ENCODE measurements around the gene CAD. TPM values are rescaled to one million over a fixed set of nuclear protein-coding genes. Genes with fewer than 3 reads are reported as not detected.

Gene CAD
- total and polyA plus RNA-seq, 2 donors (not counting 3 experiments of a cell fraction or from before 2014, with no cell fraction given): 60.3 to 91.4 TPM

DNA sequence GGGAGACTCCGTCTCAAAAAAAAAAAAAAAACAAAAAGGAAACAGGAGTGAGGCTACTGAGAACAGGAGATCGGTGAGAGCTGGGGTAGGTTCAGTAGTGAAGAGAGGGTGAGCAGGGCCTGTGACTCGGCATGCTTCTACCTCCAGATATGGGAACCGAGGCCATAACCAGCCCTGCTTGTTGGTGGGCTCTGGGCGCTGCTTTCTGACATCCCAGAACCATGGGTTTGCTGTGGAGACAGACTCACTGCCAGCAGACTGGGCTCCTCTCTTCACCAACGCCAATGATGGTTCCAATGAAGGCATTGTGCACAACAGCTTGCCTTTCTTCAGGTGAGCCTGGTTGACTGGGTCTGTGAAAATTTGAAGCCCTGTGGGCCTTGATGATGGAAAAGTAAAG is 6.2 kb downstream of the CAD start:
- Histone ChIP-seq H3K27me3 (ENCODE audit: control insufficient read depth in 2 of 2, insufficient read depth in 2 of 2, low read length in 2 of 2) (no peaks in the 10 kb centered on the region), H3K79me2 (ENCODE audit: control insufficient read depth, insufficient read depth, low read length) (peaks cover 13% of the 10 kb centered on the region), H3K9me1 (replicated peaks; ENCODE audit: control insufficient read depth, extremely low read depth, insufficient read depth, low read length) (no peaks in the 10 kb centered on the region), H3K9ac (replicated peaks; ENCODE audit: extremely low read depth, insufficient read depth, low read length) (no peak overlapping the region), H3K36me3 (ENCODE audit: control insufficient read depth in 2 of 2, extremely low read depth in 1 of 2, insufficient read depth in 2 of 2, low read length in 2 of 2) (peaks cover 33 to 39% of the 10 kb centered on the region in 2 experiments), H3K4me3 (replicated peaks in 1 of 3; ENCODE audit: insufficient read depth in 1 of 3, low read depth in 1 of 3, low read length in 3 of 3) (no peak overlapping the region), H3K27ac (ENCODE audit: insufficient read depth, low read depth, low read length) (no peak overlapping the region), H3K4me2 (ENCODE audit: insufficient read depth, low read length) (no peak overlapping the region), H3K9me3 (replicated peaks; ENCODE audit: control insufficient read depth, insufficient read depth, low read length) (no peaks in the 10 kb centered on the region), H4K20me1 (replicated peaks; ENCODE audit: control insufficient read depth, extremely low read depth, insufficient read depth, low read length) (no peaks in the 10 kb centered on the region), H2AFZ (ENCODE audit: low read depth, low read length) (no peak overlapping the region), H3K4me1 (ENCODE audit: control insufficient read depth, extremely low read depth, insufficient read depth, low read length) (peaks cover 4% of the 10 kb centered on the region)
- TF ChIP-seq FOS (IDR thresholded peaks at IDR 0.05; ENCODE audit: borderline replicate concordance, insufficient read depth, low read length): no peak
- TF ChIP-seq EZH2 (IDR thresholded peaks at IDR 0.05; ENCODE audit: borderline replicate concordance, low read depth, low read length, severe bottlenecking): no peak
- TF ChIP-seq POLR2A (IDR thresholded peaks at IDR 0.05; ENCODE audit: low read depth, low read length): no peak
- TF ChIP-seq MYC (IDR thresholded peaks at IDR 0.05; ENCODE audit: low read depth, low read length): no peak
- no peak for TF ChIP-seq CTCF (IDR thresholded peaks at IDR 0.05; ENCODE audit: extremely low read depth in 1 of 2, insufficient read depth in 1 of 2, low read depth in 1 of 2, low read length in 2 of 2)
- no peak for TF ChIP-seq GATA2 (IDR thresholded peaks at IDR 0.05; ENCODE audit: insufficient read depth, insufficient read length, low read depth, low read length)
- no peak for TF ChIP-seq JUN (IDR thresholded peaks at IDR 0.05; ENCODE audit: borderline replicate concordance, insufficient read depth, insufficient read length, low read depth)
- no TSS peak for BruUV-seq (replicated peaks)
- DNase-seq (ENCODE audit: low read depth, low spot score) (no peak), FAIRE-seq (no peak)
- dilution Hi-C loops (cut with MboI; ENCODE audit: extremely low pct_ligation_motif_present, low sequenced_read_pairs) (no loop called here), intact Hi-C loops (cut with micrococcal nuclease) (no loop called here)
- POLR2A ChIA-PET: no interaction called here
- CTCF ChIA-PET: no interaction called here
